ENCODE measurements around the gene SCLT1.

SCLT1 gene

DNA sequence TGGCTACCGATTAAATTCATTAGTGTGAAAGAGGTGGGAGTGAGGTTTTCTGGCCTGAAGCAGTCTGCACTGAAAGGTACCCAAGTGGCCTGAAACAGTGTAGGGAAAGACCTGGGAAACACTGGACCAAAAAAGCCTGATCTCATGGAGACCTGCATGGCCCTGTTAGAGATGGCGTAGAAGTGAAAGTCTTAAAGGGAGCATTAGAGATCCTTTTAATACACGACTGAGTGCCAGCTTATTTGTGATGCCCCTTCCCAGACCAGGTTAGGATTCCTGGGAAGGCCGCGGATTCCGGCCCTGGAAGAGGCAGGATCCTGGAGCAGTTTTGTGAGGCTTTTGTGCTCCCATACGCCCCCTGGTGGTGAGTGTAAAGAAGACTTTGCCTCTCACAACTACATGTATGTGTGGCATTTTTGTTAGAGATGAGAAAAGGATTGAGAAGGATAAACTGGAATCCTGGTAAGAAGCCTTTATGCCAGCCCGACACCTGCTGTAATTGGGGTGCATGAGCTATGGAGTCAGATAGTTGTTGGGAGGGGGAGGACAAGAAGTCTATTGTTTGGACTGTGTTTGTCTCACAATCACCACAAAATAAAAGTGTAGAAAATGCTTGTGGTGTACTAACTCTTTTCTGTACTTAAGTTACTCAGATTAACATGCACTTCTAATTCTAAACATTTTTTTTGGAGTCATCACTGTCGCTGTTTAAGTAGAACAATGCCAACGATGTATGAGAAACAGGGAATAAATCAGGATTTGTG, 229.8 kb downstream of the SCLT1 start:
- H3K9me3 Mint-ChIP-seq: no peaks in the 10 kb centered on the region
- no peak overlapping the region for H3K4me3 Mint-ChIP-seq
- peaks cover 45% of the 10 kb centered on the region for H3K36me3 Mint-ChIP-seq (ENCODE audit: low read depth)
- H3K4me1 Mint-ChIP-seq (ENCODE audit: low read depth): peaks cover 47% of the 10 kb centered on the region
- no peaks in the 10 kb centered on the region for H3K27me3 Mint-ChIP-seq (ENCODE audit: low read depth)
- peak overlapping the region; percentile 83 for H3K27ac Mint-ChIP-seq

- Mint-ChIP-seq H3K27ac (peak overlapping the region; percentile 83), H3K9me3 (no peaks in the 10 kb centered on the region), H3K4me1 (ENCODE audit: low read depth) (peaks cover 47% of the 10 kb centered on the region), H3K4me3 (peak overlapping the region; percentile 74), H3K36me3 (ENCODE audit: low read depth) (peaks cover 46% of the 10 kb centered on the region), H3K27me3 (ENCODE audit: low read depth) (no peaks in the 10 kb centered on the region)
Observed at GRCh38 chr4:128862608-128863311, 230.6 kb downstream of the SCLT1 start.

- Mint-ChIP-seq H3K4me1 (ENCODE audit: low read depth) (peaks cover 50% of the 10 kb centered on the region), H3K4me3 (peak overlapping the region; percentile 74), H3K27me3 (ENCODE audit: low read depth) (no peaks in the 10 kb centered on the region), H3K27ac (peak overlapping the region; percentile 83), H3K36me3 (ENCODE audit: low read depth) (peaks cover 52% of the 10 kb centered on the region), H3K9me3 (no peaks in the 10 kb centered on the region)
Observed at GRCh38 chr4:128861856-128862518, 231.4 kb downstream of the SCLT1 start.

GRCh38 chr4:128859887-128860677, 233.3 kb downstream of the SCLT1 start:
- peak overlapping the region; percentile 60 for H3K27ac Mint-ChIP-seq
- peaks cover 50% of the 10 kb centered on the region for H3K4me1 Mint-ChIP-seq (ENCODE audit: low read depth)
- no peaks in the 10 kb centered on the region for H3K9me3 Mint-ChIP-seq
- H3K4me3 Mint-ChIP-seq: no peak overlapping the region
- peaks cover 49% of the 10 kb centered on the region for H3K36me3 Mint-ChIP-seq (ENCODE audit: low read depth)
- H3K27me3 Mint-ChIP-seq (ENCODE audit: low read depth): no peaks in the 10 kb centered on the region

DNA sequence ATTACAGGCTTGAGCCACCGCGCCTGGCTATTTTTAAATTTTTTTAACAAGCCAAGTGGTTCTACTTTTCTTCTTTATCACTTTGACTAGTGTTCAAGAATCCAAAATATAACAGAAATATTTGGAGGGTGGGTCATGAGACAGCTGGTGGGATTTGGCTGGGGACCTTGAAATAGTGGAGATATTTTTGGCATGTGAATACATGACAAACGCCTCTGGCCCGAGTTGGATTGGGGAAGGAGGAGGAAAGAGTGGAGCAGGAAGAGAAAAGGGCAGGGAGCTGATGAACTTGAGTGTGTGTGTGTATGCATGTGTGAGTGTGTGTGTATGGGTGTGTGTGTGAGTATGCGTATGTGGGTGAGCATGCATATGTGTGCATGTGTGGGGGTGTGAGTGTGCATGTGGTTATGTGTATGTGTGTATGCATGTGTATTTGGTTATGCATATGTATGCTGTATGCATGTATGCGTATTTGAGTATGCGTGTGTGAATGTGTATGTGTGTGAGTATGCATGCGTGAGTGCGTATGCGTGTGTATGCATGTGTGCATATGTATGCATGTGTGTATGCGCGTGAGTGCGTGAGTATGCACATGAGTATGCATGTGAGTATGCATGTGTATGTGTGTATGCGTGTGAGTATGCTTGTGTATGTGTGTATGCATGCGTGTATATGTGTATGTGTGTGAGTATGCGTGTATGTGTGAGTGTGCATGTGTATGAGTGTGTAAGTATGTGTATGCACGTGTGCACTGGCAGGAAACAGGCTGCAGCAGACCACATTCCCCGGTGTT, 234.3 kb downstream of the SCLT1 start:
- Mint-ChIP-seq H3K27ac (peak overlapping the region; percentile 43), H3K4me1 (ENCODE audit: low read depth) (peaks cover 60% of the 10 kb centered on the region), H3K27me3 (ENCODE audit: low read depth) (no peaks in the 10 kb centered on the region), H3K4me3 (peak overlapping the region; percentile 0), H3K9me3 (no peaks in the 10 kb centered on the region), H3K36me3 (ENCODE audit: low read depth) (peaks cover 48% of the 10 kb centered on the region)

DNA sequence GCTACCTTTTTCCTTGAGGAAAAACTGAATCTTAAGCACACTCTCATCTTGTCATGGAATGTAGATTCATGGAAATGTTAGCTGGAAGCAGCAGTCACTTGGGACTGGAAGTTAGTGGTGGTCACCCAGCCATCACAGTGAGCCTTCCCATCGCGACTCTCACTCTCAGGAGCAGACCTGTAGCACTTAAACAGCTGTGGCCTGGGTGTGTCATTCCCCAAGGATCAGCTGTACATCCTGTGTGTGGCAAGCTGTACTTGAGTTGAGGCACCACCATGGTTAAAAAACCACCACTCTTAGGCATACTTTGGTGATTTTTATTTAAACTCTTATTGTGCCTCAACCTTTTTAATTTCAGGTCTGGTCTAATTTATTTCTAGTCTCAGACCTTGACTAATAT, 237.1 kb downstream of the SCLT1 start:
- Mint-ChIP-seq H3K4me3 (no peak overlapping the region), H3K4me1 (ENCODE audit: low read depth) (peaks cover 44% of the 10 kb centered on the region), H3K9me3 (no peaks in the 10 kb centered on the region), H3K36me3 (ENCODE audit: low read depth) (peaks cover 57% of the 10 kb centered on the region), H3K27me3 (ENCODE audit: low read depth) (no peaks in the 10 kb centered on the region), H3K27ac (no peak overlapping the region)

- peaks cover 55% of the 10 kb centered on the region for H3K36me3 Mint-ChIP-seq (ENCODE audit: low read depth)
- no peak overlapping the region for H3K4me3 Mint-ChIP-seq
- no peak overlapping the region for H3K27ac Mint-ChIP-seq
- H3K4me1 Mint-ChIP-seq (ENCODE audit: low read depth): peaks cover 38% of the 10 kb centered on the region
- no peaks in the 10 kb centered on the region for H3K27me3 Mint-ChIP-seq (ENCODE audit: low read depth)
- no peaks in the 10 kb centered on the region for H3K9me3 Mint-ChIP-seq
Observed at GRCh38 chr4:128855621-128856020, 237.7 kb downstream of the SCLT1 start.

DNA sequence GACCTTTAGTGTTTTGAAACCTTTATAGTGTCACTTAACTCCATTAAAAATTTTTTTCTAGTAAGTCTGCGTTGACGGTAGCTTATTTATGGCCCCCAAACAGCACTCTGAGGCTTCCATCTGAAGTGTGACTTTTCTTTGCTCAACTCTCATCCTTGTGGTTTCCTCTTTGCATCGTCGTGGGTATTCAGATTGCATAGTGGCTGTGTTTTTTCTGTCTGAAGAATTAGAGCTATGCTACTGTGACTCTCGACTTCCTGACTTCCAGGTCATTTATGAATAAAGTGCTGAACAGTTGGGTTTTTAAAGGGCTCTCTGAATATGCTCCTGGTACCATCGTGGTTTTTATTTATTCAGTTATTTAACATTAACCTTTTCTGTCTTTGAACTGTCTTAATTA, 238.9 kb downstream of the SCLT1 start:
- Mint-ChIP-seq H3K4me3 (peak overlapping the region; percentile 66), H3K9me3 (no peaks in the 10 kb centered on the region), H3K36me3 (ENCODE audit: low read depth) (peaks cover 55% of the 10 kb centered on the region), H3K27ac (peak overlapping the region; percentile 88), H3K4me1 (ENCODE audit: low read depth) (peaks cover 28% of the 10 kb centered on the region), H3K27me3 (ENCODE audit: low read depth) (no peaks in the 10 kb centered on the region)

- Mint-ChIP-seq H3K27ac (no peak overlapping the region), H3K4me3 (no peak overlapping the region), H3K27me3 (ENCODE audit: low read depth) (no peaks in the 10 kb centered on the region), H3K36me3 (ENCODE audit: low read depth) (peaks cover 51% of the 10 kb centered on the region), H3K4me1 (ENCODE audit: low read depth) (peaks cover 21% of the 10 kb centered on the region), H3K9me3 (no peaks in the 10 kb centered on the region)
Observed at GRCh38 chr4:128853741-128854140, 239.6 kb downstream of the SCLT1 start.

GRCh38 chr4:128850252-128850651, 243.1 kb downstream of the SCLT1 start:
- H3K9me3 Mint-ChIP-seq: no peaks in the 10 kb centered on the region
- H3K4me1 Mint-ChIP-seq (ENCODE audit: low read depth): peaks cover 28% of the 10 kb centered on the region
- H3K36me3 Mint-ChIP-seq (ENCODE audit: low read depth): peaks cover 54% of the 10 kb centered on the region
- no peaks in the 10 kb centered on the region for H3K27me3 Mint-ChIP-seq (ENCODE audit: low read depth)
- H3K4me3 Mint-ChIP-seq: no peak overlapping the region
- H3K27ac Mint-ChIP-seq: no peak overlapping the region

DNA sequence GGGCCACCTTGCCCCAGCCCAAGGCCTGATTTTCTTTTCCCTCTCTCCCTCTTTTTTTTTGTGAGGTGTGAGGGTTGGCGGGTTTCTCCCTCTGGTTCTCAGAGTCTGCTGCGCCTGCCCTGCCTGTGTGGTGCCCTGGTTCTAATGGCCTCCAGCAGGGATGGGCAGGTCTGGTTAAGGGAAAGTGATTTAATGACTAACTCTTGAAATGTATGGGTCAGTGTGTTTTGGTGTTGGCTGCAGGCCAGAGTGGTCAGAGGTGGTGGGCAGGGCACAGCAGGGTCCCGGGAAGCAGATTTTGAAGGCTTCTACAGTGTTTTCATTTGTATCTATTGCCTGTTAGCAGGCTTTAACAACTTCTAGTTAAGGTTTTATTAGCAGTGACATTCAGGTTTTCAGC, 244.9 kb downstream of the SCLT1 start:
- Mint-ChIP-seq H3K27ac (no peak overlapping the region), H3K4me1 (ENCODE audit: low read depth) (peaks cover 12% of the 10 kb centered on the region), H3K27me3 (ENCODE audit: low read depth) (no peaks in the 10 kb centered on the region), H3K4me3 (no peak overlapping the region), H3K36me3 (ENCODE audit: low read depth) (peaks cover 54% of the 10 kb centered on the region), H3K9me3 (no peaks in the 10 kb centered on the region)

- Mint-ChIP-seq H3K4me1 (ENCODE audit: low read depth) (peaks cover 11% of the 10 kb centered on the region), H3K4me3 (no peak overlapping the region), H3K27me3 (ENCODE audit: low read depth) (no peaks in the 10 kb centered on the region), H3K9me3 (no peaks in the 10 kb centered on the region), H3K27ac (peak overlapping the region; percentile 60), H3K36me3 (ENCODE audit: low read depth) (peaks cover 54% of the 10 kb centered on the region)
Observed at GRCh38 chr4:128847082-128847724, 246.1 kb downstream of the SCLT1 start.

DNA sequence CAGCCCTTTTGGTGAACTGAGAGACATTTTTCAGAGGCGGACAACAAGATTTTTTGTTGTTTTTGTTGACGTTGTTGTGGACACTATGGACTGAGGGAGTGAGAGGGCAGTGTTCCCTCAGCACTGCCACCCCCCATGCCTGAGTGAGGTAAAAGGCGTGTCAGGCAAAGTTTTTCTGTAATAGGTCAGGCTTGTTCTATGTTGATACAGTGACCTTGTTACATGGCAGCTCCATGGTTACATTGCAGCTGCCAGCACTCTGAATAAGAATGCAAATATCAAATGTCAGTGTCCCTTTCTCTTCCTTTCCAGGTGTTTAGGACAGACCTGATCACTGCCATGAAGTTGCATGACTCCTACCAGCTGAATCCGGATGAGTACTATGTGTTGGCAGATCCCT, 247.3 kb downstream of the SCLT1 start:
- no peak overlapping the region for H3K4me3 Mint-ChIP-seq
- H3K27me3 Mint-ChIP-seq (ENCODE audit: low read depth): no peaks in the 10 kb centered on the region
- peaks cover 17% of the 10 kb centered on the region for H3K4me1 Mint-ChIP-seq (ENCODE audit: low read depth)
- no peaks in the 10 kb centered on the region for H3K9me3 Mint-ChIP-seq
- H3K27ac Mint-ChIP-seq: peak overlapping the region; percentile 56
- peaks cover 52% of the 10 kb centered on the region for H3K36me3 Mint-ChIP-seq (ENCODE audit: low read depth)
